ENCODE measurements around the gene RNF5.
A peak's percentile ranks its signal among the peaks of the same experiment; 100 is the strongest.

Gene RNF5

DNA sequence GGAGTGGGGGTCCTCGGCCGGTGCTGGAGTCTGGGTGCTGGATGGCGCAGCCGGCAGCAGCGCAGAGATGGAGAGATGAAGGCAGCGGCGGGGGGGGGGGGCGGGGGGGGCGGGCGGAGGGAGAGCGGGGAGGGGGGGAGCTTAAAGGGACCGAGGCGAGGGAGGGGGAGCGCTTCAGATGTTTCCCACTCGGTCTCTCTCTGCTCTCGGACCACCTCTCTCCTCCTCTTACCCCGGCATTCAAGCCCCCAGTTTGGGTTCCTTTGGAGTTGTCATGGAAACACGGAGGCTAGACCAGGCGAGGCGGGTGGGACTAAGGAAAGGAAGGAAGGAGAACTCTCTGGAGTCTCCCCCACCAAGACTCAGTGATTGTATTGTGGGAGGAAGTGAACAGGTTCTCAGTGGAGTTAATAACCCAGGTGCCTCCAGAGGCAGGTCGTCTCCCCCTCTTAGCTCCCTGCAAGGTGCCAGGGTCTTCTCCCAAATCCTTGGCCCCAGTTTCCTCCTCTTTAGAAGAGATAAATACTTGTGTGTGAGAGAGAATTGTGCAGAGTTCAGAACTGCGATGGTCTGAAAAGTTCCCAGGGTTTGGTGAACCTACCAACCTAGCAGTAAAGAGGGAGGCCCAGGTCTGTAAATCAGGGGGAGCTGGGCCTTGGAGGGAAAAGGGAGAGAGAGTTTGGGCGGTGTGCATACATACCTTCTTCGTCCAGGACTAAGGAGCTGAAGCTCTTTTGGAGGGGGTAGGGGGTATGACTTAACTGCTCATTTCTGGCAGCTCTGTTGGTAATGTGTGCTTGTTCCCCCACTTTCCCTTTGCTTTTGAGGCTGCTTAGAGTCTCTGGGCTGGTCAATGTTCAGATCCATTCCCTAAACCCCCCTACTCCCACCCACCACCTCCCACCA, 26.1 kb upstream of the RNF5 start, which contains the start of gene PRRT1:
Gene PRRT1 (minus strand): TSS at position 77 of the 906 bp plus-strand sequence. CDS start 112 bp downstream, outside the sequence.
- no peak for DNase-seq (ENCODE audit: low read depth)

DNA sequence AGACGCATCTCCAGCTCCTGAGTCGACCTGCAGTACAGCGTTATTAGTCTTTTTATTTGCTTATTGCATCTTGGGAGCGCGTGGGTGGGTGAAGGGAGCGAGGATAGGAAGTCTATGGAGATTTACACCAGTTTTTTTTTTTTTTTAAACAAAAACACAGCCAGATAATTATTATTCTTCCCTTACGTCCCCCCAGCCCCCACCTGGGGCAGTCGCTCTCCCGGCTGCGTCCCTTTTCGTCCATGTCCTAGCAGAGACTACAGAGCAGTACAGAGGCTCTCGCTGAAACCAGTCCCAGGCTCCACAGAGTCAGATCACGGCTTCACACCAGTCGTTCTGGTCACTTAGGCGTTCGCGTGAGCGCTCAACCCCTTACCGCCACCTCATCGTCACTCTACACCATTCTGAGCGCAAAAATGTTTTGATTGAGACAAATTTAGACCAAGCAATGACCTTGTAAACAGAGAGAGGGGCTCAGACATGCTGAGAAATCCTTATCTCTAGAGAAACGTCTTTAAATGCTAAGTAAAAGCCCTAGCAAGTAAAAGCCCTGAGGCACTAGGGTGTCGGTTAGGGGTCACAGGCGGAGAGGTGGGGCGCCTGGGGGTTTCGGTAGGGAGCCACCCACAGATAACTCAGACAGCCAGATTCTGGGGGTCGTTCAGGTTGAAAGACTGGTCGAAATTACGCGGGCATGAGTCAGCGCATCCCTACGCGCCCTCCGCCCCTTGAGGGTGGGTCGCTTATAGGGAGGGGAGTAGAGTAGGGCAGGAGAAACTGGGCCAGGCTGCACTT, 25.2 kb upstream of the RNF5 start:
- no peak for DNase-seq (ENCODE audit: low read depth)

DNA sequence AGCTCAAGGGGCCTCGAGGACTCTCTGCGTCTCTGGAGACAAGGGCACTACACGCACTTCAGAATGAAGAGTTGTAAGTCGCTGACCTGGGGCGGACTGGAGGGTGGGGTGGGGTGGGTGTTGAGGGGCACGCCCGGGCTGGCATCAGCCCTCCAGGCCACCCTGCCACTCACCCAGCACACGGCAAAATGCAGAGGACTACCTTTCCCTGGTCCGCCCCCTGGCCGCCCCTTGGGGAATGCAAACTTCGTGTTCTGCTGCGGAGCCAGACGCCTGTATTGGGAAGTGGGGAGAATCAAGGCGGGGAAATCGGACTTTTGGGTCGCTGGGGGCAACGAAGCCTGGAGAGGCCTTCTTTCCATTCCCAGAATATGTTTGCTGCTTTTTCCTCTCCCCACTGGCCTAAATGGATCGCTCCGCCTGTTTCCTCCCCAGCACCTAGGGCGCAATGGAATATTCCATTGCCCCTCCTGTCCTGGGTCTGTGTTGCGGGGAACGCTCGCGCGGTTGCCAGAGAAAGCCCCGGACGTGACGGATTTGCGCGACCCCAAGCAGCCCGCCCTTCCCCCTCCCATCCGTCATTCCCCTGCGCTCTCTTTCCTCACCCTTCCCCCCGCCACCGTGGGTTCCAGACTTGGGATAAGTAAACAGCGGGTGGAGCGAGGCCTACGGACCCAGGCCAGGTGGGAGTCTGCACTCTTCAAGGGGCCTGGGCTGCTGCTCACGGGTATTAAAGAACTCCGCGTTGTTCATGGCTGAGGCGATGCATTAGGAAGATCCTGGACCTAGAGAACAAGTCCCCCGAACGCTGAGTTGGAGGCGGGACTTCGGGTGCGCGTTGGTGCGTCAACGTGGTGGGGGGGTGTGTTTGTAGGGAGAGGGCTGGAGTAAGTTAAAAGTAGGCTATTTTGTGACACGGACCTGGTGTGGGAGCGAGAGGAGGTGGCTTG, 24.4 kb upstream of the RNF5 start, which contains the start of gene PPT2:
Gene PPT2 (plus strand): TSS at position 578 of the 950 bp plus-strand sequence. CDS start 454 bp downstream, outside the sequence.
- DNase-seq (ENCODE audit: low read depth) = peak; percentile 89

- DNase-seq (ENCODE audit: low read depth) = no peak
Observed at GRCh38 chr6:32154514-32155161, 23.6 kb upstream of the RNF5 start.

- no peak for DNase-seq (ENCODE audit: low read depth)
Observed at GRCh38 chr6:32156891-32157290, 21.3 kb upstream of the RNF5 start.

DNA sequence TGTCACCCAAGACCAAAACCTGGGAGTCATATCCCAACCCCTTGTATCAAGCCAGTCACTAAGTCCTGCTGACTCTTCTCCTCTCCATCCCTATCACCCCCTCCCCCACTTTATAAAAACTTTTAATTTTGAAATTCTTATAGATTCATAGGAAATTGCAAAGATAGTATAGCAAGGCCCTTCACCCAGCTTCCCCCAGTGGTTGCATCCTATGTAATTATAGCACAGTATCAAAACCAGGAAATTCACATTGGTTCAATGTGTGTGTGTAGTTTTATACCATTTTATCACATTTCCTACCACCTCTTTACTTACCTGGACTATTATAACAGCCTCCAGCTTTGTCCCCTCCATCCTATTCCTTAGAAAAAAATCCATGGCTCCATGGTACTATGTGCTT, 20.2 kb upstream of the RNF5 start:
- no peak for DNase-seq (ENCODE audit: low read depth)

DNA sequence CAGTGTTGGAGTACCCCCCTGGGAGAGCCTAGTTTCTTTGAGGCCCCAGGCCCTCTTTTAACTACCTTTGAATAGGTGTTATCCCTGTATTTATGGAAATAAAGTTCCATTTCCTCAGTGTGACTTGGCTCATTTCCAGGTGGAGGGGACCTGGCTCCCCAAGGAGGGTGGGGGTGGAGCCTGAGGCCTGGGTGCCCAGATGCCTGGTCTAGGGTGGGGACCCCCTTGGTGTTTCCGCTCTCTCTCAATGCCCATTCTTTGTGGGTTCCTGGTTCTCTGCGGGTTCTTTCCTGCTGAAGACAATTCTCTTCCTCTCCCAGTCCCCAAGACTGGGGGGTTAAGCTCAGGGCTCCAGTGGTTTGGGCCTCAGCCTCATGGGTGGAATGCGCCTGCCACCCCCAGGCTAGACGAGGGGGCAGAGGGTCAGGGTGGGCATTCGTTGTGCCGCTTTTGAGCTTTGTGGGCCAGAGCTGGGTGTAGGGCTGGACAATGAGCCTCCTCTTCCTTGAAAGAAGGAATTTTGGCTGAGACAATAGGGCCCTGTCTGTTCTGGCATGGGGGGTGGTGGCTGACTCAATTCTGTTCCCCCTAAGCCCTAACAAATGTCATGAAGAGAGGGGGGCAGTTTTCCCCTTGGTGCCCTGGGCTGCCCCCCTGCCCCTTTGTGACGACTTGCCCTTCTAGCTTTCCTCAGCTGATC, 14.5 kb upstream of the RNF5 start:
- DNase-seq (ENCODE audit: low read depth) = no peak

GRCh38 chr6:32164295-32164694, 13.9 kb upstream of the RNF5 start, which contains the start of gene EGFL8:
Gene EGFL8 (plus strand): TSS chr6:32164595. CDS start chr6:32166166, 1,571 bp downstream.
- no peak for DNase-seq (ENCODE audit: low read depth)

- no peak for DNase-seq (ENCODE audit: low read depth)
Observed at GRCh38 chr6:32166411-32167061, 11.7 kb upstream of the RNF5 start.

DNA sequence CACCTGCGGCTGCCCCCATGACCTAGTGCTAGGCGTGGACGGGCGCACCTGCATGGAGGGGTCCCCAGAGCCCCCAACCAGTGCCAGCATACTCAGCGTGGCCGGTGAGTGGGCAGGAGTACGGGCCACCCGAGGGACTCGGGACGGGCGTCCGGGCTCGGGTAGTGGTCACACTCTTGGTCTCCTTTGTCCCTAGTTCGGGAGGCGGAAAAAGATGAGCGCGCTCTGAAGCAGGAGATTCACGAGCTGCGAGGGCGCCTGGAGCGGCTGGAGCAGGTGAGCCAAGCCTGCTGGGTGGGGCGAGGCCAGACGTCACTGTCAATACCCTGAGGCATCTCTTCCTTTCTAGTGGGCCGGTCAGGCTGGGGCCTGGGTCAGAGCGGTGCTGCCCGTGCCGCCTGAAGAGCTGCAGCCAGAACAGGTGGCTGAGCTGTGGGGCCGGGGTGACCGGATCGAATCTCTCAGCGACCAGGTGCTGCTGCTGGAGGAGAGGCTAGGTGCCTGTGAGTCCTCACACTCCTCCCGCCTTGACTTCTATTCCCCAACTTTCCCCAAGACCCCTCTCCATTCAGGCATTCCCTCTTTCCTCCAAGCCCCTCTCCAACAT, 10.9 kb upstream of the RNF5 start:
- DNase-seq (ENCODE audit: low read depth) = no peak

GRCh38 chr6:32167761-32168262, 10.4 kb upstream of the RNF5 start:
- DNase-seq (ENCODE audit: low read depth) = no peak

- DNase-seq (ENCODE audit: low read depth) = no peak
Observed at GRCh38 chr6:32168350-32168749, 9.9 kb upstream of the RNF5 start.

DNA sequence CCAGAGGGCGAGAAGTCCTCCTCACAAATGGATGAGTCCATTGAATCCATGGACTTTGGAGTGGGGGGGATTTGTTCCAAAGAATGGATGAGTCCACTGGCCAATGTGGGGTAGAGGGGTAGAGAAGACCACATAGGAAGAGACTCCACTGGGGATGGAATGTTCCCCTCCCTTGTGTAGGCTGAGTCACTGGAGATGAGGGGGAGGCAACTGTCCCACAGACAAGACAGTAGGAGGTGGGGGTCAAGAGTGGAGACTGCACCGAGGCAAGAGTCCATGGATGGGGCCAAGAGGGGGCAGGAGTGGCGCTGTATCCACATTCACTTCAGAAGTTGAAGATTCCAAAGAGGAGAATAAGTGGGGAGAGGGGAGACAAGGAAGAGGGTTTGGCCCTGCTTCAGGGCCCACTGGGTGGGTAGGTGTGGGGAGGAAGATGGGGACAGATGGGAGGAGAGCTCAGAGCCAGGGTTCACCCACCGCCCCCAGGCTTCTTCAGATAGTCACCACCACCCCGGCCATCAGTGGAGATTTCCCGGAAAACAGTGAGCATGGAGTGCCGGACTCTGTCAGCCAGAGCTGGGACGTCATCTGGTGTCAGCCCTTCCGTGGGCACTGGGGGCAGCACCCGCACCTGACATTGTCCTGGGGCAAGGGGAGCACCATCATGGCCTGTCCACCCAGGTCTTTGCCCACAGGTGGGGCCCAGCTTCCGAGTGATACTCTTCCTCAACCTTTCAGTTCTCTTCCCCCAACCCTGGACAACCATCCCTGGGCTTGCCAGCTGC, 9.2 kb upstream of the RNF5 start:
- DNase-seq (ENCODE audit: low read depth) = no peak

- DNase-seq (ENCODE audit: low read depth) = no peak
Observed at GRCh38 chr6:32170294-32170693, 7.9 kb upstream of the RNF5 start.

- DNase-seq (ENCODE audit: low read depth) = no peak
Observed at GRCh38 chr6:32171234-32171633, 7.0 kb upstream of the RNF5 start.

DNA sequence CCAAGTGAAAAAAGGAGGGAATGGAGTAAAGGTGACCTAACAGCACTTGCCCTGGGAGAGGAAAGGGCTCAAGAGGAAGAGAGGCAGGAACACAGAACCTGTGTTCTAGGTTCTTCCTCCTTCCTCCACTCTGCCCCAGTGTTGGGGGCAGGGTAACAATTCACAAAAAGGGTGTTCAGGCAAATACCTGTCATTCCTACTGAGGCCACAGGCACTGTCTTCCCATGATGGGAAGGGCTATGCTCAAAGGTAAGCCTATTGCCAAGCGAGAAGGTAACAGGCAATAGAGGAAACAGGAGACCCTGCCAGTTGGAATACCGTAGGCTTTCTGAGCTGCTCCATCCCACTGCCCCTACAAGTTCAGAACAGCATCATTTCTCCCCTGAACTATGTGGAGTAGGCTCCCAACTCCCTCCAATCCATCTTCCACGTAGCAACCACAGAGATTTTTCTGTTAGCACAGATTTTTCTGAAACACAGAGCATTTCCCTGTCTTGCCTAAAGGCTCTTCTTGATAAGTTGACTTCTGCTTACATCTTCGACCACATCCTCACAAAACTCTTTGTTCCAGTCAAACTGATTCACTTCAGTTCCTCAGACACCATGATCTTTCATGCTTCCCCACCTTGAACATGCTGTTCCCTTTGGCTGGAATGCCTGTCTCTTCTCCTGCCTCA, 5.0 kb upstream of the RNF5 start:
- no peak for DNase-seq (ENCODE audit: low read depth)

DNA sequence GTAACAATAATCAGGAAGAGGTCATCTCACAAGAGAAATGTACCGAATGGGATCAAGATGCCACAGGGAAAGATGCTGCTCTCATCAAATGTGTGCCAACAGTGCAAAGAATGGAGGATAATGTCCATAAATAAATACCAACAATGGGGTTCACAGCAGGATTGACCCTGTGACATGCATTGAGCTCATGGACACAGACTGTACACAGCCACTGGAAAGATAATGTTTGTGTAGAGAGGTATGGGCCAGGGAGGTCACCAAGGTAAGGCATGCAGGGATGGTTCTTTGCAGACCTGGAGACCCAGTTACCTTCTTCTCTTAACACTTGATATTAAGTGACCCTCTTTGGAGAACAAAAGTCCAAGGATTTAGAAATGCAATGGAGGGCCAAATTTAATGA, 3.8 kb upstream of the RNF5 start:
- no peak for DNase-seq (ENCODE audit: low read depth)

DNA sequence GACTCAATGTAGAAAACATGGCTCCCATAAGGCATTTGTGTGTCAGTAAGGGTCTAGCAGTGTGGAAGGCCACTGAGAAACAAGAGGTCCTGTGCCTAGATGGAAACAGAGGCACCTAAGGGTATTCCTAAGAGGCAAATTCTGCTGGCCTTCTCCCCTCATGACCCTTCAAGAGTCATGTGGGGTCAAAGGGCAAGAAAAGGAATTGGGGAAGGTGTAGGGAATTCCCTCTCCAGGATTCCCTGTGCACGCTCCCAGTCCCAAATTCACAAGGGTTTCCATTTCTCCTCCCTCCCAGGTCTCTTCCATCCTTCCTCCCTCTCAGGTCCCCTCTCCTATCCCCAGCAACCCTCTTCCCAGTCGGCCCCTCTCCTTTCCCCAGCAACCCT, 2.9 kb upstream of the RNF5 start:
- no peak for DNase-seq (ENCODE audit: low read depth)
